GM19397 (cell line): ENCODE measurements around the gene EPB41.
"Not testable (repeated sequence)": the region's sequence is repeated elsewhere in the genome, so short reads cannot be mapped to it uniquely, and the experiment has no call there.

Experiments
- ATAC-seq: cut with Tn5 transposase; IDR thresholded peaks from one replicate; pipeline ENCODE4 v1.9.1; 2021; ENCODE audit warnings: mild to moderate bottlenecking, moderate library complexity; ENCODE audit not compliant: unreplicated experiment

Gene EPB41

GRCh38 chr1:29124366-29125236, 210.2 kb downstream of the EPB41 start:
- ATAC-seq, result no peak

GRCh38 chr1:29125237-29125641, 210.9 kb downstream of the EPB41 start:
- ATAC-seq, result no peak

- no peak for ATAC-seq
These were observed 211.4 kb downstream of the EPB41 start for GRCh38 chr1:29125788-29126187.

GRCh38 chr1:29126198-29126597, 211.8 kb downstream of the EPB41 start:
- ATAC-seq, result no peak

- ATAC-seq, result no peak
These were observed 214.4 kb downstream of the EPB41 start for GRCh38 chr1:29128739-29129138.

- no peak for ATAC-seq
These were observed 215.5 kb downstream of the EPB41 start for GRCh38 chr1:29129916-29130315.

GRCh38 chr1:29131056-29131455, 216.7 kb downstream of the EPB41 start:
- not testable (repeated sequence) for ATAC-seq

GRCh38 chr1:29133861-29134694, 219.7 kb downstream of the EPB41 start:
- no peak for ATAC-seq

GRCh38 chr1:29134695-29135028, 220.3 kb downstream of the EPB41 start:
- no peak for ATAC-seq

GRCh38 chr1:29136391-29136915, 222.1 kb downstream of the EPB41 start:
- ATAC-seq, result no peak

GRCh38 chr1:29142714-29143113, 228.3 kb downstream of the EPB41 start:
- ATAC-seq, result no peak

- no peak for ATAC-seq
These were observed 229.8 kb downstream of the EPB41 start for GRCh38 chr1:29144178-29144577.

- no peak for ATAC-seq
These were observed 231.5 kb downstream of the EPB41 start for GRCh38 chr1:29145739-29146437.

- no peak for ATAC-seq
These were observed 234.5 kb downstream of the EPB41 start for GRCh38 chr1:29148656-29149491.

- ATAC-seq, result not testable (repeated sequence)
These were observed 236.0 kb downstream of the EPB41 start for GRCh38 chr1:29150346-29150745.

- no peak for ATAC-seq
These were observed 237.9 kb downstream of the EPB41 start for GRCh38 chr1:29152046-29152805.

- ATAC-seq, result no peak
These were observed 242.3 kb downstream of the EPB41 start for GRCh38 chr1:29156543-29157268.

- no peak for ATAC-seq
These were observed 242.9 kb downstream of the EPB41 start for GRCh38 chr1:29157269-29157601.

GRCh38 chr1:29159773-29160172, 245.4 kb downstream of the EPB41 start:
- ATAC-seq, result no peak
